GM18526 (cell line): ENCODE measurements around the gene IGFBP7.

Source experiments
- POLR2A ChIP-seq: IDR thresholded peaks from 3 replicates; pipeline ENCODE4 v1.6.1; 2011; ENCODE audit not compliant: insufficient read length; ENCODE audit errors: extremely low read depth

IGFBP7 gene

DNA sequence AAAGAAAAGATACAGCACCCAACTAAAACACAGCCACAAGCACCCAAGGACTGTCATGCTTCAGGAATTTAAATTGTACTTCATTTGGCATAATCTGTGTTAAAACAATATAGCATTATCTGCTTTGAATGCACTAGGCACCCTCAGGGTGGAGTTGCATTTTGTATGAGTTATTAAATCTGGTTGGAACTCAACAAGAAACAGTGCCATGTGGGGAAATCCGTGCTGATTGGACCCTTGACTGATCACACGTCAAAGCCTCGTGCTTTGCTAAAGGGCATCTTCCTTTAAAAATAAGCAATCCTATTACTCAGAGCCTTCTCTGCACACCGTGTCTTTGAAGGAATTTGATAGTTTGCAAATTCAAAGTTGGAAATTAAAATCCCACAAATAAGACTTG is 35.4 kb downstream of the IGFBP7 start:
- TF ChIP-seq POLR2A: no peak

DNA sequence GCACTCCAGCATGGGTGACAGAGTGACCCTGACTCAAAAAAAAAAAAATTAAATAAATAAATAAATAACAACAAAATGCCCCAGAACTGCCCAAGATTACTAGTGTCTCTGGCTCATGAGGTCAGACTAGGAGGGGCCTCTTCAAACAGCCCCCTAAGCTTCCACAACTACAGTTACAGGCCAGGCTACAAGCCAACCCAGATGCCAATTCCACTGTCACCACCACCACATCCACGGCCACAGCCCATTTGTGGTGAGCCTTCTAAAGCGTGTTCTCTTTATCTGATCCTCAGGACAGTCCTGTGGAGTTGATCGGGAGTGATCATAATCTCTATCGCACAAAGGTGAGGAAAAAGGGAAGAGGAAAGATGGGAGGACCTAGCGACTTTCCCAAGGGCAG is 36.6 kb downstream of the IGFBP7 start:
- no peak for TF ChIP-seq POLR2A

DNA sequence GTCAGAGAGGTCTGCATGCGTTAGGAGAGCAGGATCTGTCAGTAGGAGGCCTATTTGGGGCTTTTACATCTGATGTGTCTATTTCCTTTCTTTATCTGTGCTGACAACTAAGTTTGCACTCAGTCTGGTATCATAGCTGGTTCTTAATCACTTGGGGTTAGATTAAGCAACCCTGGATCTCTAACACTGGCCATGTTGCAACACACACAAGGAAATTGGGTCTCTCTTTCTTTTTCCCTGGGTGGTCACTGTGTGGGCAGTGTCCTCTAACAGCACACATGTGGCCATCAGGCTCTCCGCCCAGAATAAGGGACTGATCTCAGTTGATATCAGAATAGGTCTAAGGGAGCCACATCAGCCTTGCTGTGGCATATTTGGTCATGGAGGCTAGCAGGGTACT is 38.9 kb downstream of the IGFBP7 start:
- no peak for TF ChIP-seq POLR2A

DNA sequence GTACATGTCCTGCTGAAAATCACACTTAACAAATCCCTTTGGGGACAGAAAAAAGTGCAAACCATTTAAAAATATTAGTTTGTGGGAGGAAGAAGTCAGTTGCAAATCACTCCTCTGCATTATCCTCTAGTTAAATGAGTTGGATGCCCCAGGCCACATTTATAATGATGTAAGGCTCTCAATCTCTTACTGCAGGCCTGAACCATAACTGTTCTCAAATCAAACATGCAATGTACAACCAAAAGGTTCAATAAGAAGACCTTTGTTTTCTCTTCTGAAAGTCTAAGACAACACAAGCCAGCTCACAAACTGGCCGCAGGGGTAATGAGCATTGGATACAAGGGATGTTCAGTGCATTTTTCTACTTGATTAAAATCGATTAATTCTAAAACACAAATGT is 39.7 kb downstream of the IGFBP7 start:
- TF ChIP-seq POLR2A: no peak

DNA sequence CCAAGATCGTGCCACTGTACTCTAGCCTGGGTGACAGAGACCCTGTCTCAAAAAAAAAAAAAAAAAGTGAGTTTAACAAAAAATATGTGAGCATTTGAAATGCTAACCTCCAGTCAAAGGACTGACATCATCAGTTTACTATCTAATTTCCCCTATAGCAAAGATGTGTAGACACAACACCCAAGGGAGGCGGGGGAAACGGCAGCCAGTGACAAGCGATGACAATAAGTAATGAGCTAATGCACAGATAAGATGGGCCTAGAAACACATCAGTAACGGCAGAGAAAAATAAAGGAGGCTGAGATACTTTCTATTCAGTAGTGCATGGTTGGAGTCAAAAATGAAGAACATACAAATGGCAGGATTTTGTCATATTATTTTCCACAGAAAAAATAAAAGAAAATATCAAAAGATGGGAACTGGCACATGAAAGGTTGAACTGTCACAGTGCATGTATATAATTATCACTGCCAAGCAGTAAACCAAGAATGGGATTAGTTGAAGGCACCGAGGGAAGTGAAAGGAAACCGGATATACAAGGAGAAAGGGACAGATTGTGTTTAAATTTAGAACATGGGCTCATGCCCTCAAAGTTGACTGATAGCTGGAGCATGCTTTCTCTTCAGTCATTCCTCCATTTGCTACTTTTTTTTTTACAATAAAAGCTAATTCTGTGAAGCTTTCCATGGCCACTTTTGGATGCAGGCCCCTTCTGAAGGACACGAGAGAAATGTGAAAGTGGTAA is 41.8 kb downstream of the IGFBP7 start:
- no peak for TF ChIP-seq POLR2A

DNA sequence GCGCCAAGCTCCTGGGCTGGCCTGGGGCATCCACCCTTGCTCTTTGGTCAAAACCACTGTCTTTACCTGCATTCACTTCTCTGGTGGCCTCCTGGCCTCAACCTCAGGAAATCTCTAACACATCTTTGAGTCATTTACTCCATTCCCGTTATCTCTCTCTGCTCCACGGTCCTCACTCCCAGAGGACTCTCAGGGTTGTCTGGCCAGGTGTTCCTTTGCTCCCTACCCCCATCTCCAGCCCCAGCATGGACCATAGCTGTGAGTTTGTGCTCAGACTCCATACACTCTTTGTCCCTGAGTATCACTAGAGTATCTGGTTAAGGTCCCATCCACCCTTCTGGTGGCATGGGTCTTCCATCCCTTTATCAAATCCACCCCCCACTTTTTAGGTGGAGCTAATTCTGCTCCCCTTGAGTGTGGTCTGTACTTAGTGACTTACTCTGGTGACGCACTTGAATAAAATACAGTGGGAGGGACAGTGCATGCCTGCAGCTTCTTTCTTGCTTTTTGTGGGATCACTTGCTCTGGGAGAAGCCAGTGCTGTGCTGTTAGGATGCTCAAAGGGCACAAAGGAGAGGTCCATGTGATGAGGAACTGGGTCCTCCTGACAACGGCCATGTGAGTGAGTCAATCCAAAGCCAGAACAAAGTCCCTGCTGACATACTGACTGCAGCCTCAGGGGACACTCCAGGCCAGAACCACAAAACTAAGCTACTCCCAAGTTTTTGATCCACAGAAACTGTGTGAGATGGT is 44.3 kb downstream of the IGFBP7 start:
- TF ChIP-seq POLR2A: no peak

DNA sequence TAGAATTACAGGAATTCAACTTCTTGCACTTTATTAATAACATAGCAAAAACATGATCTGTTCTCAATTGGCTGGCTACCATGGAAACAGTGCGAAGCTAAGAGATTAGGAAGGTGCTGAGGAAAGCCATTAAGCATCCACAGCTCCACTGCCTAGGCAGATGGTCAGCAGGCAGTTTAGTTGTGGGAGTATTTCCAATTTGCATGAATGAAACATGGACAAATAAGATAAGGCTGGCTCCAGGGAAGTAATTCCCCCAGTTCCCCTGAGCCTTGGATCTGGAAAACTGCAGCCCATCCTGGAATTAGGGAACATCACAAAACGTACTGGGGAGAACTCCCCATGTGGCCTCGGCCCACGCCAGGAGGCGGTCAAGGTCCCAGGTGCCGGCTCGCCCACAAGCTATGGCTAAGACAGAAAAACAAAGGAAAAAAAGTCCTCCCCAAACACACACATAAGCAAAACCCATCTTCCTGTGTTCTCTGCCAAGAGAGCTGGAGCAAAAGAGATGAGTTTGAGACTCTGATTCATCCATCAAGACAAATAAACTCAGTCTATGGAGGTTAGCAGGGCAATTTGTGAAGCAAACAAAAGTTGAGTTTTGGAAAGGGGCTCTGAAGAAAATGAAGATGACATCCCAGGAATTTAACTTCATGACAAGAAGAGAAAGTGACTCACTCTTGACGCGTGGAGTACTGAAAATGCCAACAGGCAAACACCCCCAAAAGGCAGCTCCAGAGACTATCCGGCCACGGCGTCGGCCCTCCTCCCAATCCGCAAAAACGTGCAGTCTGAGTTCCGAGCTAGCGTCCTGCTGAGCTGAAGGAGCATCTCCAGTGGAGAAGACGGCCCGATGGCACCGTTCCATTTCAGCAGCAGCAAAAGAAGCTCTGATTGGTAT is 45.1 kb downstream of the IGFBP7 start:
- TF ChIP-seq POLR2A: no peak

DNA sequence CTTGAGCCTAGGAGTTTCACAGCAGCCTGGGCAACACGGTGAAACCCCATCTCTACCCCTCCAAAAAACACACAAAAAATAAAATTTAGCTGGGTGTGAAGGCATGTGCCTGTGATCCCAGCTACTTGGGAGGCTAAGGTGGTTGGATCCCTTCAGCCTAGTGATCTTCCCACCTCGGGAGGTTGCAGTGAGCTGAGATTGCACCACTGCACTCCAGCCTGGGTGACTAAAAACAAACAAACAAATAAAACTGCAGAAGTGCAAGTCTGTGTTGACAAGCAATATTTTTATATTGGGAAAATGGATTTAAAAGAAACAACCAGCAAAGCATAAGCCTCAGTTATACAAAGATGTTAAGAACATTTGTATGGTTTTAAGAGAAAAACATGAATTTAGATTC is 46.1 kb downstream of the IGFBP7 start:
- no peak for TF ChIP-seq POLR2A

DNA sequence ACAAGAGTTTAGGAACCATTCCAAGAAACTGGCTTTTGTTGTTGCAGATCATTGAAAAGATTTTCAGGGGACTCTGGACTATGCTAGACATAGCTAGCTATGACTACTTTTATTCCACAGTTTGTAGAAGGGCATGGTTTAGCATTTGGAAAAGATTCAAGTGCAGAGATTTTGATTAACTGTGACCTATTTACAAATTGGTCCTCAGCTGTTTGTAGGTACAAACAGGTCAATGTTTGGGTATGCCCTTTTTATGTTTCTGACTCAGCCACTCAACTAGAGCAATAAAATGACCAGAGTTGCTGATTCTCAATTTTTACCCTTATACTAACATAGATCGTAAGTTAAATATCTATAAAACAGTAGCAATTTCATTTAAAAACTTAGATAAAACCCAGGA is 46.7 kb downstream of the IGFBP7 start:
- no peak for TF ChIP-seq POLR2A

DNA sequence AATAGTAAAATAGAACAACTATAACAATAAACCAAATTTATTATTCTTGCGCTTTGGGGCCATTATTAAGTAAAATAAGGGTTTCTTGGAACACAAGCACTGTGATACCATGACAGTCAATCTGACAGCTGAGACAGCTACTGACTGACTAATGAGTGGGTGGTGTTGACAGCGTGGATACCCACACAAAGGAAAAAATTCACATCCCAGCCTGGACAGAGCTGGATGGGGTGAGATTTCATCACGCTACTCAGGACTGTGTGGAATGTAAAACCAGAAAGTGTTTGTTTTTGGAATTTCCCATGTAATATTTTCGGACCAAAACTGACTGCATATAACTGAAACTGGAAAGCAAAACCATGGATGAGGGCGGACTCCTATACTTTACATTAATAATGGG is 48.8 kb downstream of the IGFBP7 start:
- no peak for TF ChIP-seq POLR2A

DNA sequence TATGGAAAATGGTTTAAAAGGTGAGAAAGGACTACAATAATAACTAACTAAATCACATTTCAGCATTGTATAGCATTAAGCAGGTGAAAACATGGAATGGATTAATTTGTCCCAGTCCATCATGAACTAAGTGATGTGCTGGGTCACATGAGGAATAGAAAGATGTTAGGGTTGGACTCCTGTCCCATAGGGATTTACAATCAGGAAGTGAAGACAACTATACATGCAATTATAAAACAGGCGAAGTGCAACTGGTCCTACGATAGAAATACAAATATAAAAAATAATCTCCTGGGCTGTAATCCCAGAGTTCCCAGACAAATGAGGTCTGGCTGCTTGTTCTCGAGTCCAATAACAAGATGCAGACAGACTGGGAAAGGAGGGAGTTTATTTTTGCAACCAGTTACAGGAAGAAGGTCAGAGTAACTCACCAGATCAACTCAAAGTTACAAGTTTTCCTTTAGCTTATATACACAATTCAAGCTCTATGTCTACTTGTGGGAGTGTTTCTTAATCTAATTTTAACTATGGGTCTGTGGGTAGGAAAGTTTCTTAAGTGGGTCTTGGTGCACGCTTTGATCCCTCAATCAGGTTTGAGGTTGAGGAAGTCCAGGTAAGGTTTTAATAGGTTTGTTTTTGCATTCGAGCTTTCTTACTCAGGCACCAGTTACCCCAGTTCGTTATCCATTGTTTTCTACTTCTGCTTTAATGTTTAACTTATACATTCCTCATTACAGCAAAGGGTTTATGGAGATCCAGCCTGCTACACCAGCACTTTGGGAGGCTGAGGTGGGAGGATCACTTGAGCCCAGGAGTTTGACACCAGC is 50.1 kb downstream of the IGFBP7 start:
- no peak for TF ChIP-seq POLR2A

DNA sequence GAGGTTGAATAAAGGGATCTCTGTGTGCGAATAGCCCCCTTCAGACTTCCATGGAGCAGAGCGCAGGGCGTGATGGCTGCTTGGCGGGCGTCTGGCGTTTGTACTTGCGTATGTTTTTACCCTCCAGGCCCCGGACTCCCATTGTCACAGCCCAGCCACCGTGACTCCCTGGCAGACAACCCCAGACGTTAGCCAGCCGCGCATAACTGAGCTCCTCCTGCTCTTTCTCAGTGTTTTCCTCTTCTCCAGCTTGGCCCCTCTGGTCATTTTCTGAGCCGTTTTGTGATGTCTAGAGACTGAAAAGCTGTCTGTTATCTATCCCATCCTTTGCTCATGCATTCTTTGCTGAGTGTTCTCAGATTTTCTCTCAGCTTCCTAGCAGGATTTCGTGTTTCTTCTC is 54.3 kb downstream of the IGFBP7 start:
- TF ChIP-seq POLR2A: no peak

DNA sequence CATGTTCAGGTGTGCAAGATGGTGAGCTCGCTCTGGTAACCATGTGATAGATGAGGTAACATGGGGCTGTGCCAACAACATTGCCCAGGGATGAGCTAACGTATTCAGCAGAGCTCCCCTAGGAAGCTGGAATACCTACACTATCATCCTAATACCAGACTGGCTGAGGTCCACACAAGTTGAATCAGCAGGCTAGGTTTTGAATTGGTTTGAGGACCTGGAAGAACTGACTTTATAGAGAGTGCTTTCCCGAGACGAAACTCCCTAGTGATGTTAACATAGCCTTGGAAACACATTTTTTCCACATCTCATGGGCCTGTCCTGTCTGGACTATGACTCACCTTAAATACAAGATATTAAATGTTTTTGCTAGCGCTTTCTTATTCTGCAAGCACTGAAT is 56.7 kb downstream of the IGFBP7 start:
- no peak for TF ChIP-seq POLR2A

DNA sequence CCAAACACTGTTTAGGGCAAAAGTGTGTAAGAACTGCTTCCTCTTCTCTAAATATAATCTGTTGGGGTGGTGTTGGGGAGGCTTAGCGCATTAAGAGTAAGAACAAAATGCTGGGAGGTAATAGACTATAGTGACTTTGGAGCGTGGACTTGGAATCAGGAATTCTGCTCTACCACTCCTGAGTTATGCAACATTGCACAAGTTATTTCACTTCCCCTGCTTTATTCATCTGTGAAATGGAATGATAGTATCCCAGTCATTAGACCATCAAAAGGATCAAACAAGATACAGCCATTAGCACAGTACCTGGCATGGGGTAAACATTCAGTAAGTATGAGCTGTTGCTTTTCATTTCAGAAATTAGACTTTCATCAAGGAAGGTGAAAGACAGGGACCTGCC is 58.7 kb downstream of the IGFBP7 start:
- no peak for TF ChIP-seq POLR2A

DNA sequence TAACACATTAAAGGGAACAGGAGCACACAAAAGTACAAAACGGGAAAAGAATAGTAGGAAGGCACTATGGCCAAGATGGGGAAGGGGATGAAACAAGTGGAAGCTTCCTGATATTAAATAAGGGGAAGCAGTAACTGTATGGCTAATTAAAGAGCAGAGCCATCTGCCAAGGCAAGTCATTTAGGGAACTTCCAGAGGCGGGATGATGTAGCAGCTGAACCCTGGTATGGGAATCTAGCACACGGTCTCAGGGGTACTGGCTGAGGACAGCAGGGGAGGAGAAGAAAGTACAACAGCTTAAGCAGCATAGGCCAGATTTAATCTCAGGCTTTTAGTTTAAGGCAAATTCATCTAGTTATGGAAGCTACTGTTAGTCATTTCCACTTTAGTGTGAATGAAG is 59.1 kb downstream of the IGFBP7 start:
- no peak for TF ChIP-seq POLR2A
